ENCODE results near the gene TSC1.

Gene TSC1

GRCh38 chr9:132937463-132937901 lies 6.9 kb downstream of the TSC1 start:
- DNase-seq (ENCODE audit: low spot score) = no peak

DNA sequence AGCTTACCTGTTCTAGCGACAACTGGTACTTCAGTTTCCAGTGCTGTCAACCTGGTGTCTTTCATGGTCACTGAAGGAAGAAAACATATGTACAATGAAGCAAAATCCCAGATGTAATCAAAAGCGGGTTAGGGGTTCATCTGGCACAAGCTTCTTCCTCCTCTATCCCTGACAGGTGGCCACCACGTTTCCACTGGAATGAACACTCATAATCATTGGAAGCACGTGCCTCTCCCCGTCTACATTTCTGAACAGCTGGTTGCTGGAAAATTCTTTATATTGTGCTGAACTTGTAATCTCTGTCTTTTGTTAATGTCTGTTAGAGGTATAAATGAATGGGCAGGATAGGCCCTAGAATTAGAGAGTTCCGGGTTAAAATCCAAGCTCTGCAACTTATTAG lies 9.4 kb downstream of the TSC1 start:
- no peak for DNase-seq (ENCODE audit: low spot score)

DNA sequence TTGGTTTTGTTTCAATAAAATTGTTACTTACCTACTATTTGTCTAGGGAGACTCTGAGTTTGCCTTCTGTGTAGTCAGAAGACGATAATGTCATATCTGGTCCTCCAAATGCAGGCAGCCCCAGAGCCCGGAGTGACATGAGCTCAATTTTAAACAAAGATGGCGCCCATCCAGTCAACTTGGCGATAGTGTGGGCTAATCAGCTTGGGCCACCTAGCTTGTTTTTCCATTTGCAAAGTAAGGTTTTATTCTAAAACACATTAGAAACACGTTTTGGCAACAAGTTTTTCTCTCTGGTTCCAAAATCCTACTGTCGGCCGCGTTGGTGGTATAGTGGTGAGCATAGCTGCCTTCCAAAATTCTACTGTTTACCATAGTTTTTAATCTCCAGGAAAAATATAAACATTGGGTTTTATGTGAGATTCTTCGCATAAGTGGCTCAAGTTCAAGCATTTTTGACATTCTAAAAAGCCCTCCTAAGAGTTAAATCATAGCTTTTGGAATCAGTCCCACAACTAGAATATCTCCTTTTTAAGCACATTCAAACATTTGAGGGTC lies 13.2 kb downstream of the TSC1 start:
- DNase-seq (ENCODE audit: low spot score) = no peak

GRCh38 chr9:132927704-132928103 lies 16.7 kb downstream of the TSC1 start:
- no peak for DNase-seq (ENCODE audit: low spot score)

GRCh38 chr9:132923346-132923902 lies 21.0 kb downstream of the TSC1 start:
- no peak for DNase-seq (ENCODE audit: low spot score)

DNA sequence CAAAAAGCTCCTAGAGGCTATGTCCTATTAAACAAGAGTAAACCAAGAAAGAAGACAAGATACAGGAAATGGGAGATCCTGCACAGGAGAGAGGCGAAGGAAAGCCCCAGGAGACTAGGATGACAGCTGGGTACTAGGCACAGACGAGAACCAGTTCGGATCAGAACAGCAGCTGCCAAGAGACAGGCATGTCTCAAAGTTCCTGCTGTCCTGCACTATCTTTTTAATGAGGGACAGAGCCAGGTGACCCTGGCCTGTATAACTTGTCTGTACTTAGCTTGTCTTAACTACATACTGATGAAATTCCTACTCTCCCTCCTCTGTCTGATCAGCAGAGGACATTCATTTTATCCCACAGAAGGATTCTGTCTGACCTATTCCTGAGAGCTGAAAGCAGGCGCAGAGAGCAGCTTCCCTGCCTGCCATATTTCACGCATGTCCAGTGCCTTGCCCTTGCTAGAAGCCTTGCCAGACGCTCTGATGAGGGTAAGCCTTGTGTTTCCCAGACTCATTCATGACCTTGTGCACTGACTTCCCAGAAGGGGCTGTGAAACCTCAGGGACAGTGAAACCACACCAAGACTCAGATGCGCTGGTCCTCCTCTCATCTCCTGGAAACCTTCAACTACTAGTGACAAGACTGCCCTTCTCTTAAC lies 24.7 kb downstream of the TSC1 start:
- DNase-seq (ENCODE audit: low spot score) = no peak

DNA sequence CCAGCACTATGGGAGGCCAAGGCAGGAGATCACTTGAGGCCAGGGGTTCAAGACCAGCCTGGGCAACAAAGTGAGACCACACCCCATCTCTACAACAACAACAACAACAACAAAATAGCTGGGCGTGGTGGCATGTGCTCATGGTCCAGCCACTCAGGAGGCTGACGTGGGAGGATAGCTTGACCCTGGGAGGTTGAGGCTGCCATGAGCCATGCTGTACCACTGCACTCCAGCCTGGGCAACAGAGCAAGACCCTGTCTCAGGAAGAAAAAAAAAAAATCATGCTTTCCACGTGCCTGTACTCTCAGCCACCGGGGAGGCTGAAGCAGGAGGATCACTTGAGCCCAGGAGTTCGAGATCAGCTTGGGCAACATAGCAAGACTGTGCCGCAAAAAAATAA lies 29.5 kb downstream of the TSC1 start:
- DNase-seq (ENCODE audit: low spot score) = no peak

DNA sequence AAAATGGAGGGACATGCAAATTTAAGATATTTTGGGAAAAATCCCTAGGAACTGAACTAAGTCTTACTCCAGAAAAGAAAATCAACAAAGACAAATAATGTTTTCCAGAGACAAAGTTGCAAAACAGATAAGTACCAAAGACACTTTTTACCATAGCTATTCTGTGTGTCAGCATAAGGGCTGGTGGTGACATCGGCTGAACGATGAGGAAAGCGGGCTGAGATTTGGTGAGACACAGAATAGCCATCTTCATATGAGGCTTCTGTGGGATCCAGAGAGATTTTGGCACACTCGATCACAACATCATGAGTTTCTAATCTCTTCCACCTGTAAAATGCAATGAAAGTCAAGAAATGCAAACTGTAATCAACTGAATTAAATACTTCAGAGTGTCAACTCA lies 32.3 kb downstream of the TSC1 start:
- no peak for DNase-seq (ENCODE audit: low spot score)

GRCh38 chr9:132910376-132910775 lies 34.0 kb downstream of the TSC1 start:
- no peak for DNase-seq (ENCODE audit: low spot score)

DNA sequence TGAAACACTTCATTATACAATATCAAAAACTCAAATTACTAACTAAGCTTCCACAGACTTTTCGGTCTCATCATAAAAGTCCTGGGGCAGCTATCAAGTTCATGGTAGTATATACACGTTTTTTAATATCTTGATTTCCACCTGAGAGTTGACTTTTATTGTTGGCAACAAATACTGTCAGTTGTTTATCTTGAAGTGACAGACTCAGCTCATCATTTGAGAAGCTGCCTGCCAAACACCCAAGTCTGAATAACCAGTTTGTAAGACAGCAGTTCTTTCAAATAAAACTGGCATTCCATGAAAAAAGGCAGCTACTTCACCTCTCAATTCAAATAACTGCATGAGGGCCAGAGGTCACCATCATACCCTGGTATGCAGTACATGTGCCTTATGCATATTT lies 35.1 kb downstream of the TSC1 start:
- DNase-seq (ENCODE audit: low spot score) = no peak

GRCh38 chr9:132908635-132909034 lies 35.8 kb downstream of the TSC1 start:
- DNase-seq (ENCODE audit: low spot score) = no peak

DNA sequence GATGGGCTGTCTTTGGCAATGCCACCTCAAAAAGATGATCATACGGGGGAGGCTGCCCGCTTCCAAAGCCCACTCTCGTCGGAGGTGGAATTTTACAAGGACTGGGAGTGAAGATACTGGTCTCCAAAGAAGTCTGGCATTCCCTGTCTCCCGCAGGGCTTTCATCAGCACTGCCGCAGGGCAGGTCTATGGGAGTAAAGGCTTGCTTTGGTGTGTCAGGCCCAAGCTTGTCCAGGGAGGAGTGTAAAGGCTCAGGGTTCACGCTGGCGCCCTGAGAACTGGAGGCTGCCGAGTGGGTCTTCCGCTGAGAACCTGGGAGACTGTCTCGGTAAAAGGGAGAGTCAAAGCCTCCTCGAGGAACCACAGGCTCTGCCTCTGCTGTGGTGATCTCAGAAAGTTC lies 38.7 kb downstream of the TSC1 start:
- no peak for DNase-seq (ENCODE audit: low spot score)

GRCh38 chr9:132903574-132904492 lies 40.6 kb downstream of the TSC1 start:
- DNase-seq (ENCODE audit: low spot score) = no peak

DNA sequence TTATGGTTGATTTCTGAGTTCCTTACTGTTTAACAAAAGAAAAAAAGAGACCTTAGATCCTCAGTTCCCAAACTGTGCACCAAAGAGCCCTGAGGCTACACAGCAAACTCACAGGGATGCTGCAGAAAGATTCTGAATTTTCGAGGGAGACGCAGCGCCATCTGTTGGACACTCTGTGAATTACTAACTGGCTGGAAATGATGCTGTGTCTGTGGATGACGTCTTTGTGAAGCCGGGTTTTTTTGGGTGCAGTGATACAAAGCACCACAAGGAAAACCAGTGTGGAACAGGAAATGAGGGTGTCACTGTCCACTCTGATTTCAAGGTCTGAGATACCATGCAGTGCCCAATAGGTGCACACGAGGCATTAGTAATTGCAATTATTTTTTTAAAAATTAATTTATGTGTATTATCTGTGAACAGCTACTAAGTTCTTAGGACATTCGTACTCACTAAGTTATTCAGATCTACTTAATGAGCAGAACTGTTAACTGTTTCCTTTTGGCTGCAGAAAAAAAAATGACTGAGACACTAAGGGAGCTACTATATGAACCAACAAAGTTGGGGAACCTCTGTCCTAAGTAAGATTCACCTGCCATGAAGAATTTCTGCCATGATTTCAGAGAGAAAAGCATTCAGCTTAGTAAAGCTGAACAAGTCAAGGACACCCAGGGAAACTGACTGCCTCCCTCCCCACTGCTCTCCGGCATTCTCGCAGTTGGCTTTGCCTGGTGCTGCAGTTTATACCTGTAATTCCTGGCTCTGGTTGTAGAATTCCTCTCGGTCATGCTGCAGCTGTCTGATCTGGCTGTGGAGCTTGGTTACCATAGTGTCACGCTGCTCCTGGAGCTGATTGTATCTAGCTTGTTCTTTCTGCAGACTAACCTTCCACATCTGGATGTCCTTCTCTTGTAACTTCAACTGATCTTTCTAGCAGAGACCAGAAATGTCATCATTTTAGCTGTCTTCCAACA lies 42.3 kb downstream of the TSC1 start:
- DNase-seq (ENCODE audit: low spot score) = peak; percentile 89

DNA sequence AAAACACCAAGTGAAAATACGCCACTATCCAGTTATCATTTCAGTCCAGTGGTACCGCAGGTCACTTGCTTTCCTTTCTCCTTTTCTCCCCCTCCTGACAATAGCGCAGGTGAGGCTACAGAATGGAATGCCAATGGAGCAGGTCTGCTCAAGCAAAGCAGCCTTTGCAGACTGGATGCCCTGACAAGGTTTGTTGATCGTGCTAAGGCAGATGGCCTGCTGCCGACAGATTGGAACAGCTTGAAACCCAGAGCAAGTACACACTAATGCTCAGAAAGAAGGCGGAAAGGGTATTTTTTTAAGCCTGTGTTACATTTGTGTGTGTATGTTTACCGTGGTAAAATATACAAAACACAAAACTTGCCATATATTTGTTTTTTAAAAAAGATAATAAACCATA lies 46.4 kb downstream of the TSC1 start:
- no peak for DNase-seq (ENCODE audit: low spot score)

GRCh38 chr9:132896906-132897305 lies 47.5 kb downstream of the TSC1 start:
- no peak for DNase-seq (ENCODE audit: low spot score)

DNA sequence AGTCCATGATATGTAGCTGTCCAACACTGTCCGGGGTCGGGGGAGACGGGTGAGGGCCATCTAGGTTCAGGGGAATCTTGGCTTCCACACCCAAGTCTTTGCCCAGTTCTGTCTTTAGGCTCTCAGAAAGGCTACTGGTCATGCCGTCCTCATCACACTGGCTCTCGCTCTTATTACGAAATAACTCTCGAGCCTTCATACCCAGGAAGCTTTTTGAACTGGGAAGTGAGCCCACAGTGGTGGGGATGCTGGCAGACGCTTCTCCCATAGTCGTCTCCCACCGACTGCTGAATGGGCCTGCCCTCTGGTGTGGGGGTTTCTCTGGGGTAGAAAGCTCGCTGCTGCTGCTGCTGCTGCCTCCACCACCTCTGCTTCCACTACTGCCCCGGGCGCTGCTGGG lies 48.2 kb downstream of the TSC1 start:
- DNase-seq (ENCODE audit: low spot score) = no peak

DNA sequence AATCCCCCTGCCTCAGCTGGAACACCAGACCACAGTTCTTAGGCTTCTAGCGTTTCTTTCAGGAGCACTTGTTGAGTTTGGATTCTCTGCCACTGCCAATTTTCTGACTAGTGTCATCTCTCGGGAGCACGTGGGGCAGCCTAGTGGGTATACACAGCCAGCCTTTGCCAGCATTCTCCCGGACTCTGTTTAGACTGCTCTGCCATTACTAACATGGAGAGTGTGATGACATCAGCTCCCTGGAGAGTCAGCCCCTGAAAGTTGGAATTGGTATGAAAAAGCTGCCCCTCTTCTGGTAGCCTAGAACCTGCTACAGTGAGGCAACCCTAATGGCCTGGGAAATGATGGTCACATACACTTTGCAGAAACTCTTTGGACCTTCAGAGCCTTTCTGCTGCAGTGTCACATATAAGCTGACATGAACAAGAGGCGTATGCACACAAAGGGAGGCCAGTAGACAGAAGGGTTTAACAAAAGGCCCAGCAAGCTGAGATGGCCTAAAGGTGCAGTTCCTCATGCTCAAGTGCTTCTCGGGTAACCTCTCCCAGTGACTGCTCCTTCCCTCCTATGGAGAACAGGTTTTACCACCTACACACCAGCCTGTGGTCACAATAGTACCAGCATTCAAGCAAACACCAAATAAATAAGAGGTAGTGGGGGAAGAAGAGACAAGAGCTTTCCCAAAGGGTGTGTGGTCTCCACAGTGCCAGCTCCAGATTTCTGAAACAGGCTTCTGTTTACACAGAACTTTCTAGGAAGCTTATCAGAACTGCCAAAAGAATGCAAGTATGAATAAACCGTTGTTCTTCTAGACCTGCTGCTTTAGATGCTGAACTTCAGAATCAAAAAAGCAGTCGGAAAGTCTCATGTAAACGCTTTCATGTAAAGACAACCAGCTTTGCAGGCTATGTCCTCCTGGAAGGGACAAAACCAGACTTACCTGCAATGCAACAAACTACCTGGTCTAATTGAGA lies 49.3 kb downstream of the TSC1 start:
- DNase-seq (ENCODE audit: low spot score) = no peak

GRCh38 chr9:132894346-132894745 lies 50.1 kb downstream of the TSC1 start:
- no peak for DNase-seq (ENCODE audit: low spot score)

- DNase-seq (ENCODE audit: low spot score) = no peak
Measured at GRCh38 chr9:132892400-132892799, 52.0 kb downstream of the TSC1 start.
